ENCODE results near the gene DIPK1B.
"Not testable (repeated sequence)": the region's sequence is repeated elsewhere in the genome, so short reads cannot be mapped to it uniquely, and the experiment has no call there.

DIPK1B gene

DNA sequence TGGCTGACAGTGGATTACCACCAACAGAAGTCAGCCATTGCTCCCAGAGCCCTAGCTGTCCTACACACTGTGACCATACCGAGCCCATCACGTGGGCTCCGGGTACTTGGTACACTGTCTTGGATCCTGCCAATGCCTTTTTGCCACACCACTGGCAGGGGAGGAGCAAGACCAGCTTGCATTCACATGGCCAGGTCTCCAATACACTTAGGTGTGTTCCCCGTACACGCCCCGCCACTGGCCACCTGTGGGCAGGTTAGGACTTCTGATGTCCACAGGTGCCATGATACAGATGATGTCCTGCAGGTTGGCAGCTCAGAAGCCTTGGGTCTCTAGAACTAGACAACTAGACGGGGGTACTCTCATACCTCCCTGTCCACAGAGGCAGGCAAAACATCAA lies 5.4 kb upstream of the DIPK1B start:
- no peak for DNase-seq (ENCODE audit: low spot score in 2 of 2)
- Histone ChIP-seq H3K4me1 (no peaks in the 10 kb centered on the region), H3K36me3 (replicated peaks) (no peaks in the 10 kb centered on the region), H3K4me3 (no peak overlapping the region), H3K27me3 (ENCODE audit: low read depth) (no peaks in the 10 kb centered on the region), H3K9me3 (no peaks in the 10 kb centered on the region)
- in situ Hi-C loops (cut with MboI; ENCODE audit: low sequenced_read_pairs) = no loop called here

- no peaks in the 10 kb centered on the region for H3K36me3 ChIP-seq (replicated peaks)
- H3K4me1 ChIP-seq = no peaks in the 10 kb centered on the region
- H3K27me3 ChIP-seq (ENCODE audit: low read depth) = no peaks in the 10 kb centered on the region
- in situ Hi-C loops (cut with MboI; ENCODE audit: low sequenced_read_pairs) = no loop called here
- no peaks in the 10 kb centered on the region for H3K9me3 ChIP-seq
- no peak overlapping the region for H3K4me3 ChIP-seq
- no peak for DNase-seq (ENCODE audit: low spot score in 2 of 2)
These were observed 4.4 kb upstream of the DIPK1B start for GRCh38 chr9:136707849-136708517.

GRCh38 chr9:136709454-136710109 lies 2.8 kb upstream of the DIPK1B start:
- Histone ChIP-seq H3K4me3 (no peak overlapping the region), H3K36me3 (replicated peaks) (peaks cover 7% of the 10 kb centered on the region; the same call in 1 of the 2 replicates), H3K9me3 (no peaks in the 10 kb centered on the region), H3K4me1 (peaks cover 7% of the 10 kb centered on the region), H3K27me3 (ENCODE audit: low read depth) (no peaks in the 10 kb centered on the region)
- in situ Hi-C loops (cut with MboI; ENCODE audit: low sequenced_read_pairs) = no loop called here
- DNase-seq (ENCODE audit: low spot score in 2 of 2) = no peak

DNA sequence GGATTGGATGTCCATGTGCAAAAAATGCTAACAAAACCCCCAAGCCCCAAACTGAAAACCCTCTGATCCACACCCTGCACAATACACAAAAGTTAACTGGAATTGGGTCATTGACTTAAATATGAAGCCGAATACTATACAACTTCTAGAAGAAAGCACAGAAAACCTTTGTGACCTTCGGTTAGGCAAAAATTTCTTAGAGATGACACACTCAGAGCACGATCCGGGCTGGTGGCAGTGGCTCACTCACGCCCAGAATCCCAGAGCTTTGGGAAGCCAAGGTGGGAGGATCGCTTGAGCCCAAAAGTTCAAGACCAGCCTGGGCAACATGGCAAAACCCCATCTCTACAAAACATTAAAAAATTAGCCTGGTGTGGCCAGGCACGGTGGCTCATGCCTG lies 1.8 kb upstream of the DIPK1B start:
- no peak for DNase-seq (ENCODE audit: low spot score in 2 of 2)
- in situ Hi-C loops (cut with MboI; ENCODE audit: low sequenced_read_pairs) = no loop called here
- peaks cover 10% of the 10 kb centered on the region; the same call in 1 of the 2 replicates for H3K36me3 ChIP-seq (replicated peaks)
- no peaks in the 10 kb centered on the region for H3K9me3 ChIP-seq
- H3K27me3 ChIP-seq (ENCODE audit: low read depth) = no peaks in the 10 kb centered on the region
- H3K4me3 ChIP-seq = no peak overlapping the region
- H3K4me1 ChIP-seq = peaks cover 7% of the 10 kb centered on the region

DNA sequence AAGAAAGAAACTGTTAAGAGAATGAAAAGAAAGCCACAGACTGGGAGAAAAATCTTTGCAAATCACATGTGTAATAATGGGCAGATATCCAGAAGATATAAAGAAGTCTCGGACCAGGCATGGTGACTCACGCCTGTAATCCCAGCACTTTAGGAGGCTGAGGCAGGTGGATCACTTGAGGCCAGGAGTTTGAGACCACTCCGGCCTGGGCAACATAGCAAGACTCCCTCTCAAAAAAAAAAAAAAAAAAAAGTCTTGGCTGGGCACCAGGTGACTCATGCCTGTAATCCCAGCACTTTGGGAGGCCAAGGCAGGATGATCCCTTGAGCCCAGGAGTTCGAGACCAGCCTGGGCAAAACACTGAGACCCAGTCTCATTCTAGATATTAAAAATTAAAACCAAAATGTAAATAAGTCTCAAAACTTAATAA lies 1.1 kb upstream of the DIPK1B start:
- H3K9me3 ChIP-seq; H3K27me3 ChIP-seq (ENCODE audit: low read depth); H3K4me1 ChIP-seq; DNase-seq (ENCODE audit: low spot score in 2 of 2); in situ Hi-C loops (cut with MboI; ENCODE audit: low sequenced_read_pairs): not testable (repeated sequence)
- Histone ChIP-seq H3K4me3 (peak overlapping the region; percentile 49), H3K36me3 (replicated peaks) (peaks cover 10% of the 10 kb centered on the region; the same call in 1 of the 2 replicates)

GRCh38 chr9:136712690-136713544 lies 545 bp downstream of the DIPK1B start:
- Histone ChIP-seq H3K9me3 (no peaks in the 10 kb centered on the region), H3K4me3 (peak overlapping the region; percentile 58), H3K27me3 (ENCODE audit: low read depth) (no peaks in the 10 kb centered on the region), H3K4me1 (peaks cover 7% of the 10 kb centered on the region), H3K36me3 (replicated peaks) (peaks cover 10% of the 10 kb centered on the region; the same call in 1 of the 2 replicates)
- in situ Hi-C loops (cut with MboI; ENCODE audit: low sequenced_read_pairs) = no loop called here
- DNase-seq (ENCODE audit: low spot score in 2 of 2) = peak in 1 of 2 experiments; percentile 42

DNA sequence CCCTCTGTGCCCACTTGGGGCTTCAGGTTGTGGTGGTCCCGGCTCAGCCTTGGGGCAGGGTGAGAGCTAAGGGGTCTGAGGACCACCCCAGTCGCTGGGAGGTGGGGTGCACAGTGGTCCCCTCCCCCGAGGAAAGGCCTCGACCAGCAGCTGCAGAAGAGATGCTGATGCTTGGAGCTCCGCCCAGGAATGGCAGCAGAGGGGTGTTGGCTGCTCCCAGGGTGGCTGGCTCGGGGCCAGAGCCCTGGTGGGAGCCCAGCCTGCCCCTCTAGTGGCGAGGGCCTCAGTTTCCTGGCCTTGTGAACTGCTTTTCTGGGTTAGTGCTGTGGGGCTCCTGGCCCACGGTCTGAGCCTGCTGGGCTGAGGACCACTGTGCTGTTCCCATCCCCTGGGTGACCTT lies 1.2 kb downstream of the DIPK1B start:
- in situ Hi-C loops (cut with MboI; ENCODE audit: low sequenced_read_pairs) = no loop called here
- Histone ChIP-seq H3K27me3 (ENCODE audit: low read depth) (no peaks in the 10 kb centered on the region), H3K36me3 (replicated peaks) (peaks cover 13% of the 10 kb centered on the region), H3K4me3 (peak overlapping the region; percentile 58), H3K9me3 (no peaks in the 10 kb centered on the region), H3K4me1 (peaks cover 7% of the 10 kb centered on the region)
- peak in 1 of 2 experiments; percentile 64 for DNase-seq (ENCODE audit: low spot score in 2 of 2)

DNA sequence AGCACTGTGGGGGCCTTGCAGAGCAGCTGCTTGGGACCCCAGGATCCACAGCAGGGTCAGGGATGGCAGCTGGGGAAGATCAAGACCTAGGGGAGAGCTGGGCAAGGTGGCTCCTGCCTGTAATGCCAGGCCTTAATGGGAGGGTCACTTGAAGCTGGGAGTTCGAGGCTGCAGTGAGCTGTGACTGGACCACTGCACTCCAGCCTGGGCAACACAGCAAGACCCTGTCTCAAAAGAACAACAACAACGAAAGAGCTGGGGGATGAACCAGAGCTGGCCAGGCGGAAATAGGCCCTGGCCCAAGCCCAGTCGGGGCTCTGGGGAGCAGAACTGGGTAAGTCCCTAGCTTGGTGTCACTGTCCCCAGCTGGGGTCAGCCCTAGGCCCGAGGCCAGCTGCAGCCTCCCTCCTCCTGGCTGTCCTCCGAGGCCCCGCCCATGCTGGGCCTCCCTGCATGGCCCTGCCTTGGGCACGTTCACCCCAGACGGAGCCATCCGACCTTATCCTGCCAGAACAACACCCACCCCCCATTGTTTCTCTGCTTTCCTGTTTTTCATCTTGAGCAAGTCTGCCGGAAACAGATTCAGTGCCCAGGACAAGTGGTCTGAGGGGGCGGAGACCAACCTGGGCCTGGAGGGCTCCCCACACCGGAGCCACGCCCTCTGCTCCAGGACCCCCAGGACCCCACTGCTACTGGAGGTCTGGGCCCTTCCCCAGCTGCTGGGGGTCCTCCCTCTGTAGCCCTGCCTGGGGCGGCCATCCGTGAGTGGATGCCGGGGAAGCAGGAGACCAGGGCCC lies 1.9 kb downstream of the DIPK1B start:
- Histone ChIP-seq H3K27me3 (ENCODE audit: low read depth) (no peaks in the 10 kb centered on the region), H3K36me3 (replicated peaks) (peaks cover 13% of the 10 kb centered on the region), H3K9me3 (no peaks in the 10 kb centered on the region), H3K4me1 (peaks cover 7% of the 10 kb centered on the region), H3K4me3 (peak overlapping the region; percentile 58)
- DNase-seq (ENCODE audit: low spot score in 2 of 2) = no peak
- in situ Hi-C loops (cut with MboI; ENCODE audit: low sequenced_read_pairs) = no loop called here

- no peaks in the 10 kb centered on the region for H3K27me3 ChIP-seq (ENCODE audit: low read depth)
- peaks cover 7% of the 10 kb centered on the region for H3K4me1 ChIP-seq
- DNase-seq (ENCODE audit: low spot score in 2 of 2) = no peak
- H3K9me3 ChIP-seq = no peaks in the 10 kb centered on the region
- peaks cover 13% of the 10 kb centered on the region for H3K36me3 ChIP-seq (replicated peaks)
- in situ Hi-C loops (cut with MboI; ENCODE audit: low sequenced_read_pairs) = no loop called here
- H3K4me3 ChIP-seq = no peak overlapping the region
These were observed 2.5 kb downstream of the DIPK1B start for GRCh38 chr9:136714893-136715274.

- no peaks in the 10 kb centered on the region for H3K27me3 ChIP-seq (ENCODE audit: low read depth)
- H3K4me3 ChIP-seq = no peak overlapping the region
- H3K4me1 ChIP-seq = peaks cover 7% of the 10 kb centered on the region
- in situ Hi-C loops (cut with MboI; ENCODE audit: low sequenced_read_pairs) = no loop called here
- no peak for DNase-seq (ENCODE audit: low spot score in 2 of 2)
- H3K36me3 ChIP-seq (replicated peaks) = peaks cover 36% of the 10 kb centered on the region
- H3K9me3 ChIP-seq = no peaks in the 10 kb centered on the region
These were observed 5.0 kb downstream of the DIPK1B start for GRCh38 chr9:136717399-136717798.

DNA sequence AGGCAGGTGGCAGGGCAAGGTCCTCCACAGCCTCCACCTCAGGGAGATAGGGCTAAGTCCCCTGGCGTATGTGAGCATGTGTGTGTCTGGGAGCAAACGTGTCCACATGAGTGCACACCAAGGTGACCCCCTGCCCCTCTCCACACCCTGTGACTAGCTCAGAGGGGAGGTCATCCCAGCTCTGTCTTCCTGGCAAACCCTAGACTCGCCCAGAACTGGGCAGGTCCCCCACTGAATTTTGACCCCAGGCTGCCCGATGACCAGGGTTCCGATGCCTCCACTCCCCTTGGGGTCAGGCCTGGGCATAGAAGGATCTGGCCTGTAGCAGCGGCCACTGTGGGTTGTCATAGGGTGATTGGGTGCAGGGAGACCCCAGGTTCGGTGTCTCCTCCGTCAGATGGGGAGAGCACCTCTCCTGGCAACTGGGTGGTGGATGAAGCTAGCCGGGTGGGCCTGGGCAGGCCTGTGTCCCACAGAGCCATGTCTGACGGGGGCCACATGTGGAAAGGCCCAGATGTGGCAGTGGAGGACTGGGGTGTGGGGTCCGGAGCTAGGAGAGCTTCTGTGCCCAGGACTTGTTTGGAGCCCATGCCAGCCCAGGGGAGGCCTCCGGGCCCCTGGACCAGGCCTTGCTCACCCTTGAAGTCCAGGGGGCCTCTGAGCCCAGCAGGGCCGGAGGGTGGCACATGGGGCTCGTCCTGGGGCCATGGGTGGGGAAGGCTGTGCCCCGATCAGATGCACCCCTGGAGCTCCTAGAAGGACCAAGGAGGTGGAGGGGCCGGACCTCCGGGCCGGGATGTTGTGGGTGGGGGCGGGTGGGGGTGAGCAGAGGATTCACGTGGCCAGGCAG lies 6.2 kb downstream of the DIPK1B start:
- Histone ChIP-seq H3K36me3 (replicated peaks) (peaks cover 48% of the 10 kb centered on the region), H3K9me3 (no peaks in the 10 kb centered on the region), H3K4me1 (peaks cover 5% of the 10 kb centered on the region), H3K4me3 (no peak overlapping the region), H3K27me3 (ENCODE audit: low read depth) (no peaks in the 10 kb centered on the region)
- no peak for DNase-seq (ENCODE audit: low spot score in 2 of 2)
- in situ Hi-C loops (cut with MboI; ENCODE audit: low sequenced_read_pairs) = no loop called here

- H3K4me1 ChIP-seq = no peaks in the 10 kb centered on the region
- no peak overlapping the region for H3K4me3 ChIP-seq
- H3K9me3 ChIP-seq = no peaks in the 10 kb centered on the region
- H3K36me3 ChIP-seq (replicated peaks) = peaks cover 51% of the 10 kb centered on the region
- DNase-seq (ENCODE audit: low spot score in 2 of 2) = no peak
- H3K27me3 ChIP-seq (ENCODE audit: low read depth) = no peaks in the 10 kb centered on the region
- in situ Hi-C loops (cut with MboI; ENCODE audit: low sequenced_read_pairs) = no loop called here
These were observed 7.0 kb downstream of the DIPK1B start for GRCh38 chr9:136719195-136719880.
